GM21717 (cell line): Measurements from ENCODE around the gene TCOF1.
A peak's percentile ranks its signal among the peaks of the same experiment; 100 is the strongest.

Source experiments
- ATAC-seq: cut with Tn5 transposase; IDR thresholded peaks from one replicate; pipeline ENCODE4 v1.9.1; 2021; ENCODE audit warnings: mild to moderate bottlenecking, moderate library complexity; ENCODE audit not compliant: unreplicated experiment

Gene TCOF1

GRCh38 chr5:150386024-150386855 is 28.7 kb downstream of the TCOF1 start:
- no peak for ATAC-seq

- no peak for ATAC-seq
Measured at GRCh38 chr5:150389531-150390266, 32.2 kb downstream of the TCOF1 start.

GRCh38 chr5:150391064-150391834 is 33.8 kb downstream of the TCOF1 start:
- no peak for ATAC-seq

- no peak for ATAC-seq
Measured at GRCh38 chr5:150391986-150392385, 34.5 kb downstream of the TCOF1 start.

- no peak for ATAC-seq
Measured at GRCh38 chr5:150392680-150393079, 35.2 kb downstream of the TCOF1 start.

GRCh38 chr5:150393096-150393645 is 35.7 kb downstream of the TCOF1 start:
- ATAC-seq: no peak

- no peak for ATAC-seq
Measured at GRCh38 chr5:150394131-150394530, 36.6 kb downstream of the TCOF1 start.

GRCh38 chr5:150394912-150395687 is 37.6 kb downstream of the TCOF1 start:
- no peak for ATAC-seq

GRCh38 chr5:150395688-150395975 is 38.1 kb downstream of the TCOF1 start:
- no peak for ATAC-seq

- ATAC-seq: no peak
Measured at GRCh38 chr5:150396267-150396666, 38.8 kb downstream of the TCOF1 start.

- ATAC-seq: no peak
Measured at GRCh38 chr5:150397146-150397781, 39.8 kb downstream of the TCOF1 start.

GRCh38 chr5:150397782-150398721 is 40.6 kb downstream of the TCOF1 start:
- ATAC-seq: no peak

- peak; percentile 57 for ATAC-seq
Measured at GRCh38 chr5:150398722-150399523, 41.4 kb downstream of the TCOF1 start.

- ATAC-seq: peak; percentile 8
Measured at GRCh38 chr5:150399524-150400211, 42.2 kb downstream of the TCOF1 start.

GRCh38 chr5:150400316-150401075 is 43.0 kb downstream of the TCOF1 start:
- ATAC-seq: no peak

GRCh38 chr5:150401076-150401375 is 43.5 kb downstream of the TCOF1 start:
- no peak for ATAC-seq
